ENCODE results near the gene VWA5B1. TPM values are rescaled to one million over a fixed set of nuclear protein-coding genes. Genes with fewer than 3 reads are reported as not detected.

VWA5B1 gene
- total RNA-seq, 2 donors from 2014 or later: 0.44 TPM; not detected in 1

- no peak overlapping the region for H3K27ac ChIP-seq (ENCODE audit: low read depth, low read length)
- TF ChIP-seq CTCF (conservative IDR thresholded peaks at IDR 0.05): no peak
- 94 to 100% methylated on average over 3 to 6 of the region's 6 CpGs for WGBS, 2 experiments (ENCODE audit: insufficient coverage in 1 of 2, insufficient read length in 1 of 2)
- Mint-ChIP-seq H3K27me3 (ENCODE audit: insufficient read depth) (peaks cover 19% of the 10 kb centered on the region), H3K27ac (no peak overlapping the region), H3K4me1 (peaks cover 9% of the 10 kb centered on the region), H3K9me3 (no peaks in the 10 kb centered on the region), H3K36me3 (ENCODE audit: low read depth) (no peaks in the 10 kb centered on the region), H3K4me3 (no peak overlapping the region)
- no peaks in the 10 kb centered on the region for H3K36me3 ChIP-seq (ENCODE audit: control insufficient read depth, insufficient read depth, low read length)
- H3K27me3 ChIP-seq (ENCODE audit: control insufficient read depth, insufficient read depth, low read length, poor library complexity, severe bottlenecking): peaks cover 17% of the 10 kb centered on the region
- no peak overlapping the region for H3K4me3 ChIP-seq (ENCODE audit: low read length)
- no peak for DNase-seq
- no peaks in the 10 kb centered on the region for H3K4me1 ChIP-seq (ENCODE audit: control insufficient read depth, insufficient read depth, low read length)
- H3K9ac ChIP-seq (ENCODE audit: extremely low read depth, low read length, poor library complexity, severe bottlenecking): no peak overlapping the region
- no peaks in the 10 kb centered on the region for H3K9me3 ChIP-seq (ENCODE audit: control insufficient read depth, low read length)
These were observed 30.0 kb downstream of the VWA5B1 start for GRCh38 chr1:20320704-20321103.

DNA sequence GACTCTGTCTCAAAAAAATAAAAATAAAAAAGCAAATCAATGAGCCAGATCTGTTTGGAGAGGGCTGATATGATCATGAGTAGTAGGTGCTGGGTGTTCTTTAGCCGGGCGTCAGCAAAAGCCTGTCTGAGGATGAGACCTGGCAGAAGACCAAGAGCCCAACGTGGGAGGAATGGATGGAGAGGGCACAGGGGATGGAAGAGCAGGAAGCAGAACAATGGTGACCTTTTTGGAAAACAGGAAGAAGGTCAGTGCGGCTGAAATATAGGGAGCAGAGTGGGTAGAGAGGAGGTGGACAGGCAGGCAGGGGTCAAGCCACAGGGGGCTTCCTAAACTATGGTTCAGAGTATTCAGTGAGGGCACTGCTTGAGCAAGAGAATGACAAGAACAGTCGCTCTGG is 30.9 kb downstream of the VWA5B1 start:
- Histone ChIP-seq H3K9me3 (ENCODE audit: control insufficient read depth, low read length) (no peaks in the 10 kb centered on the region), H3K36me3 (ENCODE audit: control insufficient read depth, insufficient read depth, low read length) (no peaks in the 10 kb centered on the region), H3K4me1 (ENCODE audit: control insufficient read depth, insufficient read depth, low read length) (no peaks in the 10 kb centered on the region), H3K27me3 (ENCODE audit: control insufficient read depth, insufficient read depth, low read length, poor library complexity, severe bottlenecking) (peaks cover 17% of the 10 kb centered on the region), H3K27ac (ENCODE audit: low read depth, low read length) (no peak overlapping the region), H3K4me3 (ENCODE audit: low read length) (no peak overlapping the region), H3K9ac (ENCODE audit: extremely low read depth, low read length, poor library complexity, severe bottlenecking) (no peak overlapping the region)
- DNase-seq: no peak
- Mint-ChIP-seq H3K27ac (no peak overlapping the region), H3K9me3 (no peaks in the 10 kb centered on the region), H3K4me1 (peaks cover 7% of the 10 kb centered on the region), H3K4me3 (no peak overlapping the region), H3K27me3 (ENCODE audit: insufficient read depth) (peaks cover 19% of the 10 kb centered on the region), H3K36me3 (ENCODE audit: low read depth) (no peaks in the 10 kb centered on the region)
- WGBS, 2 experiments (ENCODE audit: insufficient coverage in 1 of 2, insufficient read length in 1 of 2): 83 to 88% methylated on average over 4 to 5 of the region's 5 CpGs
- no peak for TF ChIP-seq CTCF (conservative IDR thresholded peaks at IDR 0.05)

- H3K9ac ChIP-seq (ENCODE audit: extremely low read depth, low read length, poor library complexity, severe bottlenecking): no peak overlapping the region
- H3K4me1 ChIP-seq (ENCODE audit: control insufficient read depth, insufficient read depth, low read length): no peaks in the 10 kb centered on the region
- H3K9me3 Mint-ChIP-seq: no peaks in the 10 kb centered on the region
These were observed 31.6 kb downstream of the VWA5B1 start for GRCh38 chr1:20322081-20322824.

More at GRCh38 chr1:20322081-20322824, 31.6 kb downstream of the VWA5B1 start:
- no peak for DNase-seq
- Mint-ChIP-seq H3K27ac (no peak overlapping the region), H3K4me3 (no peak overlapping the region), H3K4me1 (peaks cover 6% of the 10 kb centered on the region), H3K27me3 (ENCODE audit: insufficient read depth) (peaks cover 22% of the 10 kb centered on the region), H3K36me3 (ENCODE audit: low read depth) (no peaks in the 10 kb centered on the region)
- 80 to 84% methylated on average over 11 of the region's 11 CpGs for WGBS, 2 experiments (ENCODE audit: insufficient coverage in 1 of 2, insufficient read length in 1 of 2)
- Histone ChIP-seq H3K27ac (ENCODE audit: low read depth, low read length) (no peak overlapping the region), H3K36me3 (ENCODE audit: control insufficient read depth, insufficient read depth, low read length) (no peaks in the 10 kb centered on the region), H3K9me3 (ENCODE audit: control insufficient read depth, low read length) (no peaks in the 10 kb centered on the region), H3K4me3 (ENCODE audit: low read length) (no peak overlapping the region), H3K27me3 (ENCODE audit: control insufficient read depth, insufficient read depth, low read length, poor library complexity, severe bottlenecking) (peaks cover 17% of the 10 kb centered on the region)
- TF ChIP-seq CTCF (conservative IDR thresholded peaks at IDR 0.05): no peak
